ENCODE results near the gene TRIM17. TPM values are rescaled to one million over a fixed set of nuclear protein-coding genes. Genes with fewer than 3 reads are reported as not detected.

TRIM17 gene, protein sequence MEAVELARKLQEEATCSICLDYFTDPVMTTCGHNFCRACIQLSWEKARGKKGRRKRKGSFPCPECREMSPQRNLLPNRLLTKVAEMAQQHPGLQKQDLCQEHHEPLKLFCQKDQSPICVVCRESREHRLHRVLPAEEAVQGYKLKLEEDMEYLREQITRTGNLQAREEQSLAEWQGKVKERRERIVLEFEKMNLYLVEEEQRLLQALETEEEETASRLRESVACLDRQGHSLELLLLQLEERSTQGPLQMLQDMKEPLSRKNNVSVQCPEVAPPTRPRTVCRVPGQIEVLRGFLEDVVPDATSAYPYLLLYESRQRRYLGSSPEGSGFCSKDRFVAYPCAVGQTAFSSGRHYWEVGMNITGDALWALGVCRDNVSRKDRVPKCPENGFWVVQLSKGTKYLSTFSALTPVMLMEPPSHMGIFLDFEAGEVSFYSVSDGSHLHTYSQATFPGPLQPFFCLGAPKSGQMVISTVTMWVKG
- total RNA-seq: 0.16 and 0.34 TPM in 2 replicates

DNA sequence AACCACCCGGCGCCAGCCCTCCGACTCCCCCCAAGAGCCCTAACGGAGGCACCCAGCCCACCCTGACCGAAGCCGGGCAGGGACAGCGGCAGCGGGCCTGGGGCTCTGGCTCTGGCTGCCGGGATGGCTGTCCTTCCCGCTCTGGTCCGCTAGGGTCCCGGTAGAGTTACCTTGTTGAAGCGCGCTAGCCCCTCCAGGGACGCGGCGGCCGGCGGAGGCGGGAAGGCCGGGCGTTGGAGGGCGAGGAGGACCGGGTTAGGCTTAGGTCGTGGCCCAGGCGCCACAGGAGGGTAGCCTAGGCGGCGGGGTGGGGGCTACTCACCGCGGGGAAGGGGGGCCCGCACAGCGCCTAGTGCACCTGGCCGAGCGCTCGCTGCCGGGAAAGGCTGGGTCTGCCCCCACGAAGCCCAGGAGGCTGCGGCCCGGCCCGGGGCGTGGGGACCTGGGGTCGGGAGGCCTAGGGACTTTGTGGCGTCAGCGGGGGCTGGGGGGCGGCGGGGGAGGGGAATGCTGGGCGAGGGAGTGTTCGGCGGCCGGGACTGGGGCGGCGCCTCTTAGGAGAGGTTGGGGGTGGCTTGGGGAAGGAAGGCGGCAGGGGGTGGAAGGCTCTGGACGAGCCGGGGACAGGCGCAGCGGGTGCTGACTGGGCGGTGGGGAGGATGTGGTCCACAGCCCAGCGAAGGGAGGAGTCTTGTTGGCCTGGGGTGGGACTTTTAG is at the start of gene TRIM17:
Gene TRIM17 (minus strand): TSS at position 645 of the 717 bp plus-strand sequence. CDS start 1,789 bp downstream, outside the sequence.

Other genes starting within 250 kb of the TRIM17 start
- gene OBSCN, start 208.8 kb downstream of the TRIM17 start, total RNA-seq: 3.8 and 18.5 TPM in 2 replicates
- 11.3 and 11.7 TPM in 2 replicates for gene TRIM11, start 10.0 kb downstream of the TRIM17 start, total RNA-seq
- gene RNF187, start 70.5 kb upstream of the TRIM17 start, total RNA-seq: 55.0 and 104 TPM in 2 replicates